HG03342 (cell line): Measurements from ENCODE around the gene IL26.

Source experiments
- ATAC-seq: cut with Tn5 transposase; IDR thresholded peaks from one replicate; pipeline ENCODE4 v1.9.1; 2021; ENCODE audit warnings: mild to moderate bottlenecking, moderate library complexity; ENCODE audit not compliant: unreplicated experiment

IL26 gene, protein sequence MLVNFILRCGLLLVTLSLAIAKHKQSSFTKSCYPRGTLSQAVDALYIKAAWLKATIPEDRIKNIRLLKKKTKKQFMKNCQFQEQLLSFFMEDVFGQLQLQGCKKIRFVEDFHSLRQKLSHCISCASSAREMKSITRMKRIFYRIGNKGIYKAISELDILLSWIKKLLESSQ

DNA sequence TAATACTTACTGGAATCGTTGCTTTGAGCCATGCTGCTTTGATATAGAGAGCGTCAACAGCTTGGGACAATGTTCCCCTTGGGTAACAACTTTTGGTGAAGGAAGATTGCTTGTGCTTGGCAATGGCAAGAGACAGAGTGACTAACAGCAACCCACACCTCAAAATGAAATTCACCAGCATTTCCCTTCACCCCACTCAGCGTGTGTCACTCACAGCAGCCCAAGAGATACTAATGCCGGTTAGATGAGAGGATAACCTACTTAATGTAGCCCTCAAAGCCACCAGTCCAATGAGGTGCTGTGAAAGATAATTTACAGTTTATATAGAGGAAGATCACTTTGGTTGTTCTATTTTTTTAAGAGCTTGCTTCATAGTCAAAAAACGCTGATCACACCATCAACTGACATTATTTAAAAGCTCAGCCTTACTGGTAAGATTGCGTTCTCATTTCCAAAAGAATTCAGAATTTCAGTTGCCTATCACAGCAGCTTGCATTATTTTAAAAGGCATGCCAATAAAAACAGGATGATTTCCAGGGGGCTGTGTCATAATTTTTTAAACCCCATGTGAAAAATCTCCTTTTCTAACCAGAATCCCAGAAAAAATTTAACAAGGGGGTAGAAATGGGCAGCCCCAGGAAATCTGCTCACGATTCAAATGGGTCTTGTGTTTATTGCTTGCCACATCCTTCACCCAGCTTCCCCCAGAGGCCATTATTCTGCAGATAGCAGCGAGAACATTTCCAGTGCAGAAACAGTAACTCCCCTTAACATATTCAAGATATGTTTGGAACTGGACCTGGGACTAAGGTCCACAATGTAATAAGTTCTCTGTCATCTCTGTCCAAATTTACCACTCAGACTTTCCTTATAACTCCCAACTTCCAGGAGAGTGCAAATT is at the start of gene IL26:
Gene IL26 (minus strand): TSS at position 235 of the 901 bp plus-strand sequence. CDS start 54 bp downstream, at position 181.
- ATAC-seq, result no peak

DNA sequence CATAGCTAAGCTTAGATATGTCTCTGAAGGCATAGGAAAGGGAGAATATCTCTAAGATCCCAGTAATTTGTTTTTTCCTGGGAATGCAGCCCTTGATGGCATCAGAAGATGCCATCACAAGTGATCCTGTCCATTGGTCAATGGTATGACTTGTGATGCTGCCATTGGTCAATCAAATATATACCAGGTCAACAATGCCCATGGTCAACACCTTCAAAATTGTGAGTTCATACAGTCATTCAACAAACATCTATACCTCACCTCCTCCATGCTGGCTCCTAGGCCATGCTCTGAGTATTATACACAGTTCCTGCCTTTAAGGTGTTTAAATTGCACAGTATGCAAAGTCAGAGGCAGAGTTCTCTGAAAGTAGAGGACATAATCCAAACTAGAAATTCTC is 47.1 kb upstream of the IL26 start:
- no peak for ATAC-seq

DNA sequence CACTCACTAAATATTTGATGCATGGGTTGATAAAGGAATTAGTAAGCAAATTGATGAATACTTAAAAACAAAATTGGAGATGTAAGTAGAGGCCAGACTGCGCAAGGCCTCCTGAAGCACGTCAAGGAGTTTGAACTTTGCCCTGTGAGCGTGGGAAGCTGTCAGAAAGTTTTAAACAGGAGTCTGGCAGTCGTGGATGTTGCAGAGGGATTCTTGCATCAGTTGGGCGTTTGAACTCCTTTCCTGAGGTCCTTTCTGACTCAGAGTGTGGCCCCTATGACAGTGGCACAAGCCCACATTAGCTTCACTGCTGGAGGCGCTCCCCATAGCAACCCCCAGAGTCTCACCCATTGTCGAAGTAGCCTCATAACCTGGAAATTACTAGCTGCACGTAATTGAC is 45.7 kb upstream of the IL26 start:
- no peak for ATAC-seq

- no peak for ATAC-seq
These were observed 44.7 kb upstream of the IL26 start for GRCh38 chr12:68270358-68270757.

GRCh38 chr12:68269779-68270178 is 44.2 kb upstream of the IL26 start:
- no peak for ATAC-seq

DNA sequence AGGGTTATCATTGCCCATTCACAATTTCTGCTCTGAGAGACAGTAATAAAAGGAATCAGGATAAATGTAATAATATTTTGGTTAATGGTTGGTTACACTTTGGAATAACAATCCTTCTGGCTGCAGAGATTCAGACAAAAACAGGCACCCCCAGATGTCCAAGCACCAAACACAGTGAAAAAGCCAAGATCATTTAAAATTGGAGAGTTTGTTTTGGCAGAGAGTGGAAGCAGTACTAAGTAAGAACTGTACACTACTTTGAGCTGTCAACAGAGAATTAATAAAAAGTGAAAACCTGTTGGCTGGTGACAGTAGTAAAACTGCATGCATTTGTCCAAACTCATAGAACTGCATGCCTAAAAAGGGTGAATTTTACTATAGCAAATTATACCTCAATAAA is 43.4 kb upstream of the IL26 start:
- ATAC-seq, result no peak

DNA sequence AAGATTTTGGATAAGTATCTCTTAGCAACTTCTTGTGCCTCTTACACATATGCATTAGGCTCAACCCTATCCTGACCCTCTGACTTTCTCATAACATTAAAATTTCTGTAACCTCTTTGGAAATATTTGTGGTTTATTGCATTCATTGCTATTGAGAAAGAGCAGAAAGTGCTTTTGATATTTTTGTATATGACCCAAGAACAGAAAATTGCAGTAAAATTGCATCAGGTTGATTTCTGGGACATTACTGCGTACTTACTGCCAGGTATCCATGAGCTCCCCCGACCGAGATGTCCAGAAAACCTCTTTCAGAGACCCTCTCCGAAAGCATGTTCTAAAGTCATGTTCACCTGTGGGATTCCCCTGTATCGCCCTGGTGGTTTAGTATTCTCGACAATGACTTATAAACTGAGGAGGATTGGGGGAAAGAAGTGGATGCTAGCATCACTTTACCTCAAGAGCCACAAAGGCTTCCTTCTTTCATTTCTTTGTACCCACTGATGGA is 42.3 kb upstream of the IL26 start:
- no peak for ATAC-seq

DNA sequence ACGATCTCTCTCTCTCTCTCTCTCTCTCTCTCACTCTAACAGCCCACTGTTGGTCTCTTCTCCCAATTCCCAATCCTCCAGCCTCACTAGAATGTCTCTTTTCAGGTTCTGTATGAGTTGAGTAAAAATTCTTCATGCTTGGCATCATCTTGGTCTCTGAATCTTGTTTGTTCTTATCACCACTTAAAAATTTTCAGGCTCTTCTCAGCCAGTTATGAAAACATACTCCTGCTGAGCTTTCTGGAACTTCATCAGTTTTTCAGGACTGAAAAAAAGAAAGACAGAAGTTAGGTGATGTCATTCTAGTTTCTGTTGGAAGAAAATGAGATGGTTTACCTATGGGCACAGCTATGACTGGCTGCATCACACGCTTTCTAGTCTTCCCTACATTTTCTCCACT is 39.2 kb upstream of the IL26 start:
- no peak for ATAC-seq

DNA sequence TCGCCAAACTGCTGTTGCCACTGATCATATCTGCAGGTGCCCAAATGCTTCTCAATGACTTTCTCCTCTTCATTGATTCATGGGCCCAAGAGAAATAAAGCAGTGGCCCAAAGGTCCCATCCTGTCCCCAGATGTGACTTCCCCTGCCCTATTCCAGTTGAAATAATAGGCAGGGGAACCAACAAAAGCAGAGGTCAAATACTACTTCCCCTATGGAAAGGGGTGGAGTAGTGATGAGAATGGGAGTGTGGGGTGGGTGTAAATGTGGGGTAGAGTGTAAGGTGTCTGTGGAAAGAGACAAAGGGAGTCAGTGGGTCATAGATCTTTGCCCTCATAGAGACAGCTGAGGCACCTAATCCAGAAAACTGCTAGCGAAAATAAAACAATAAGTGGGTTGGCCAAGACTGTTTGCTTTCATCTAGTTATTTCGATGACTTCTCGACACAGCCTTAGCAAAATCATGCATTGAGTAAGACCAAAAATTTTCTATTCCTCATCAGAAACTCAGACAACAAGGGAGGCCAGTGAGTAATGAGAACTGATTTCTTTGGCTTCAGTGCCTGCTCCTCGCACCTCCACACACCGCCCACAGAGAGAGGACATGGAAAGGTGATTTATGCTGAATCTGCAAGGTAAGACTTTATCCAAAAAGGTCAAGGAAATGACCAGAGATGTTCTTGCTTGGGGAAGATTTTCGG is 38.7 kb upstream of the IL26 start:
- ATAC-seq, result no peak

- ATAC-seq, result no peak
These were observed 37.8 kb upstream of the IL26 start for GRCh38 chr12:68263366-68263765.

DNA sequence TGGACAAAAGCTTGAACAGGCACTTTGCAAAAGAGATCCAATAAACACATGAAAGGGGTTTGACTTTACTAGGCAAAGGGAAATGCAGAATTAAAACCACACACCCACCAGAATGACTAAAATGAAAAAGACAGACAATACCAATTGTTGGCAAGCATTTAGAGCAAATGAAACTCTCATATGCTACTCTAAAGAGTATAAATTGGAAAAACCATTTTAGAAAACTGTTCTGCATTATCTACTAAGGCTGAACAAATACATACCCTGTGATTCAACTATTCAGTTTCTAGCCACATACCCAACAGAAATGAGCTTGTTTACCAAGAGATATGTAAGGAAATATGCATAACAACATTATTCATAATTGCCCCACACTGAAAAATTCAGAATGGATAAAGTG is 36.3 kb upstream of the IL26 start:
- no peak for ATAC-seq

DNA sequence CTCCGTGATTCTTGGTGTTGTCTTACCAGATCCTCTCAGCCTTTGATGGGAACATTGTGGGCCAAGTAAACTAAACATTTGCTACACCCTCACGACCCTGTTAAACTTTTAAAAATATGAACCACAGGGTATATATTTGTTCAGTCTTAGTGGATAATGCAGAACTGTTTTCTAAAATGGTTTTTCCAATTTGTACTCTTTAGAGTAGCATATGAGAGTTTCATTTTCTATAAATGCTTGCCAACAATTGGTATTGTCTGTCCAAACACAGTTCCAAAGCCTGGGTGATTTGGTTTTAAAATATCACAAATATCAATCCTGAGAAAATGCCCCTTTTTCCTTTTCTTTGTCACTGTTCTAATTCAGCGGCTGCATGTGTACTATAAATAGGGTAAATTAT is 34.5 kb upstream of the IL26 start:
- ATAC-seq, result no peak

DNA sequence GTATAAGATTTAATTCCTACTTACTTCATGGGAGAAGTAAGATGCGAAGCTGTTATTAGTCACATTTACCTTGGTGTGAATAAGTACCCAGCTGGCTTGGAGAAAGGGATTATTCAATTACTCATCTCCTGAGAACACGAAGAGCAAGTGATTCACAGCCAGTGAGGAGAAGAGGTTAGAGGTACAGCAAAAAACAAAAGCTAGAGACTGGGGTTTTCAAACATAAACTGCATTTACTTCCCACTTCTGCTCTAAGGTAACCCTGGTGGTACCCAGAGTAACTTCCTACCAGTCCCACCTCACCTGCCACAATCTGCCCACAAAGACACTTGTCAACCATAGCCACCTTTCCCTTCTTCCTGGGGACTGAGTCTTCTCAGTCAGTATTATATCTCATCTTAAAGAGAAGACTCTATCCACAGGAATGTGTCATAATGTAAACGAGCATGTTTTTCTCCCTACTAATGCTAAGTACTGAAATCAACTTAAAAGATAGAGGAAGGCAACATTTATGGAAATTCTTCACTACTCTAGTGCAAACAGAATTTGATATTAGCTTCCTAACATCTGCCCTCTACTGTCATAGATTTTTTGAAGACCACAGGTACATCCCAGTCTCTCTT is 33.8 kb upstream of the IL26 start:
- no peak for ATAC-seq

GRCh38 chr12:68253504-68253903 is 27.9 kb upstream of the IL26 start, which contains the start of gene IL22:
Gene IL22 (minus strand): TSS chr12:68253604. CDS start chr12:68253448, 156 bp downstream.
- ATAC-seq, result no peak

GRCh38 chr12:68252077-68252476 is 26.5 kb upstream of the IL26 start:
- ATAC-seq, result no peak

- no peak for ATAC-seq
These were observed 24.8 kb upstream of the IL26 start for GRCh38 chr12:68250454-68250853.

DNA sequence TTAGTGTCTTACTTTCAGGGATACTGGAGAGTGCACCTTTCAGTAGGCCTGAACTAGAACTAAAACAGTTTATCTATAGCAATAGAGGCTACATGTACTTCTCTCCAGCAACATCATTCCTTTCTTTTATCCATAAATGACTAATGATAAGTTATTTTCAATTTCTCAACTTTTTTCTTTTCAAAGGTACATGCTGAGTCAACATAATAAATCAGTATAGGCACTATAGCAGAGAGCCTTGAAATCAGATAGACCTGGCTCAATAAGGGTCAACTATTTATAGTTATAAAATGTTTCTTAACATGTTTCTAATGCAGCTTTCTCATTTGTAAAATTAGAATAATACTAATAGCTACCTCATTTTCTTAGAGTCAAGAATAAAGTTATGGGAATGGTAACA is 22.2 kb upstream of the IL26 start:
- ATAC-seq, result no peak

- no peak for ATAC-seq
These were observed 20.7 kb upstream of the IL26 start for GRCh38 chr12:68246350-68246749.

DNA sequence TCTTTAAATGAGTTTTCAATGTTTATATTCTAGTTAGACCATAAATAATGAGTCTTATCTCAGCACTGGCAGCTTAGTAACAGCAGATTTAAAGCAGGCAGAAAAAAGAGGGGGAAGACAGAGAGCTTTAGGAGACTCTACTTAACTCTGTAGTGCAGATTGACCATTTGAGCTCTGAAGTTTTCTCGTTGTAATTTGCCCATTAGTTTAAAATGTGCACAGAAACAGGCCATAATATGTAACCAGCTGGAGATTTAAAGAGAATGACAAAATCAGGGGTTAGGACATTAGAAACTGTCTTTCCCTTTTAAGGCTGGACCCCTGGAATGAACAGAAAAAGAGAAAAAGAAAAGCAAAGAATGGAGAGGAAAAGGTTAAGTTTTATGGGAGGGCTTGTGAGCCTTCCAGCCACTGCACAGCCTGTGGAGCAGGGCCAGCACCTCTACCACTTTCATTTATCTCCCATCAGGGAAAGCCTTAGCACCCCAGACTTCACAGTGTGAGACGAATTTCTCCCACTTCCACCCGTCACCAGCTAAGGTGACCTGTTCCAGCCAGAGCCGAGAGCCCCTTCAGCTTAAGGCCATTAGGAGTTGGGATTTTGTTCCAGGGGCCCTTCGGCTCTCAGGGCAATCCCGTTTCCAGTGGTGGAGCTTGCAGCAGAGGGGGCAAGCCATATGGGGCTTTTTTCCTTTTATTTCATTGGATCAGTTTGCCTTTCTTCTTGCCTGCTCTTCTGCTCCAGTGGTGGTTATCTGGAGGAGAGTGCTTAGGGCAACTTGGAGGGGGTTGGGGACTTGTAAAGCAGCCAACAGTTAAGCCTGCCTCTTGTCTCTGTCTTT is 19.8 kb upstream of the IL26 start:
- no peak for ATAC-seq

DNA sequence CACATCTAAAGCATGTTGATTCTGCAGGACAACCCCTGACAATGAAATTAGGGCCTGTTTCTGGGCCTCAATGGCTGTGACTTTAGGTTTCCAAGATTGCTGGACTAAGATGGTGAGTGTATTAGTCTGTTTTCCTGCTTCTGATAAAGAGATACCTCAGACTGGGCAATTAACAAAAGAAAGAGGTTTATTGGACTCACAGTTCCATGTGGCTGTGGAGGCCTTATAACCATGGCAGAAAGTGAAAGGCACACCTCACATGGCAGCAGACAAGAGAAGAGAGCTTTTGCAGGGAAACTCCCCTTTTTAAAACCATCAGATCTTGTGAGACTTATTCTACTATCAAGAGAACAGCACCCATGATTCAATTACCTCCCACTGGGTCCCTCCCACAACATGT is 17.2 kb upstream of the IL26 start:
- ATAC-seq, result no peak
